HFF-Myc (cell line): ENCODE results near the gene ASB10.

Source experiments
- DNase-seq: peaks from one replicate; pipeline ENCODE4 v3.0.0-alpha.2; 2011; ENCODE audit warnings: low read depth; ENCODE audit errors: extremely low read depth
- H3K4me3 ChIP-seq: replicated peaks from 2 replicates; pipeline ENCODE4 v1.5.1; 2011; ENCODE audit warnings: low read depth, mild to moderate bottlenecking, control low read depth, low read length
- CTCF ChIP-seq: IDR thresholded peaks from 2 replicates; pipeline ENCODE4 v1.5.1; 2012; ENCODE audit warnings: mild to moderate bottlenecking, low read depth, low read length, control low read depth; ENCODE audit errors: missing control alignments

The ASB10 gene

DNA sequence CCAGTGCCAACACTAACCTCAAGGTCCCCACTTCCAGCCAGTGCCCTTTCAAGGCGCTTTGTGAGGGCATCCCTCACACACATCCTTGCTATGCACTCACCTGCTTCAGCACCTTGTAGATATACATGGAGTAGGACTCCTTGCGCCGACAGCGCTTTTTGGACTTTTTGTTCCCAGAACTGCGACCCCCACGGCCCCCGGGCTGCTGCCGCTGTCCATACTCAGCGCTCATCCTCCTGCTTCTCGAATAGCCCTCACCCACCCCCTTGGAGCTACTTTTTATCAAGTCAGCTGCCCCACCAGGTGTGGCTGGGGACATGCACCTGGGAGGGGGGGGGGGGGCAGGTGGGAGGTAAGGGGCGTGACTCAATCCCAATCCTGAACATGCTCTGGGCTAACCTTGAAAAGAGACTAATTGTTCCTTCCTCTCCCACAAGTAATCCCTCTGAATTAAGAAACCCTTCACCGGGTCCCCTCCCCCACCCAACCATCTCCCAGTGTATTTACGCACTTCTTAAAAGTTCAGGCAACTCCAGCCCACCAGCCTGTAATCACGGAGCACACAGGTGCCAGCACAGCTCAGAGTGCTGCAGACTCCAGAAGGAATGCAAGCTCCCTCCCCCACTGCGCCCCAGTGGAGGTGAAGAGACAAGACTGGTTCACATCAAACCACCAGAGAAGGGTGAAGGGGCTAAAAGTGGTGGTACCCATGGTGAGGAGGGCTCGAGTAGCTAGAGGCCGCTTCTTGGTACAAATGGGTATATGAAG is 23.2 kb upstream of the ASB10 start, which contains the start of gene H2BK1:
Gene H2BK1, minus strand, starts transcription at position 402 of the 768 bp plus-strand sequence. Its CDS starts 170 bp downstream, at position 232.
- H3K4me3 ChIP-seq: no peak within 1 kb of the TSS
- no peak for TF ChIP-seq CTCF
- no peak for DNase-seq

DNA sequence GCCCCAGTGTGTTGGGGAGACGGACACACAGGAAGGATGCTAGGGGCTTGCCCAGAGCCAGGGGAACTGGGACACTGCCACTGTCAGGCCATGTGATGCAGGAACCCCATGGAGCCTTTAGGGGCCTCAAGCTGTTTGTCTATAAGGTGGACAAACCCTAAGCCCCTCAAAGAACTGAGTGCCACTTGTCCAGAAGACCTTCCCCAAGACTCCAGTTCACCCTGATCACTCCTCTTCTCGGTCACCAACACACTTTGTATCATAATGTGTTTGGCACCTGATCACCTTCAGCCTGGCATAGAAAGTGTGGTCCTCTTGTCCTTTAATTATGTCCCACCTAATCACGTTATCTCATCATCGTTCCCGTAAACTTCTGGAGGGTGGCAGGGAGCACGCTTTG is 22.5 kb upstream of the ASB10 start:
- no peak overlapping the region for H3K4me3 ChIP-seq
- no peak for TF ChIP-seq CTCF
- DNase-seq: no peak

DNA sequence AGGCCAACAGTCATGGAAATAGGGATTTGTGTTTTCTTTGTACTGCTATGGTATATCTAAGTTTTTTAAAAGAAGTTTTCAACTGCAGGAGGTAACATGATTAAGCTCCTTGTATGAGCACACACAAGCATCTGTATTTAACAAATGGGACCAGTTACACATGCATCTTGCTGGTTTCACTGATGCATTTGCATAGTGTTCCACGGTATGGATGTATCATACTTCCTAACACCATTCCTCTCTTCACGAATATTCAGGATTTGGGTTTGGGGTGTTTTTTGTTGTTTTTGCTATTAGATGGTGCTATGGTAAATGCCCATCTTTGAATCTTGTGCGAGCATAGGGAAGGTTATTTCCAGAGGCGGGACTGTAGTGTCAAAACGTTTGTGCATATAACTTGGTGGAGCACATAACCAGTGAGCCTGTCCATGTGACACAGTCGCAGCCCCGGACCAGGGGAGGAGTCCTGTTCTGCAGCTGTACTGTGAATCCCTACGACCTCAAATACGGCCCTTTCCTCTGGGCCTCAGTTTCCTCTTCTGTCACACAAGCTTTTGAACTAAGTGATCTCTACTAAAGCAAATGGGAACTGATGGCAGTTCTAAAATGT is 21.3 kb upstream of the ASB10 start:
- TF ChIP-seq CTCF: no peak
- DNase-seq: no peak
- H3K4me3 ChIP-seq: no peak overlapping the region

GRCh38 chr7:151207804-151208203 is 20.8 kb upstream of the ASB10 start:
- DNase-seq: no peak
- TF ChIP-seq CTCF: no peak
- H3K4me3 ChIP-seq: no peak overlapping the region

GRCh38 chr7:151207315-151207714 is 20.3 kb upstream of the ASB10 start:
- no peak for TF ChIP-seq CTCF
- H3K4me3 ChIP-seq: no peak overlapping the region
- DNase-seq: no peak

DNA sequence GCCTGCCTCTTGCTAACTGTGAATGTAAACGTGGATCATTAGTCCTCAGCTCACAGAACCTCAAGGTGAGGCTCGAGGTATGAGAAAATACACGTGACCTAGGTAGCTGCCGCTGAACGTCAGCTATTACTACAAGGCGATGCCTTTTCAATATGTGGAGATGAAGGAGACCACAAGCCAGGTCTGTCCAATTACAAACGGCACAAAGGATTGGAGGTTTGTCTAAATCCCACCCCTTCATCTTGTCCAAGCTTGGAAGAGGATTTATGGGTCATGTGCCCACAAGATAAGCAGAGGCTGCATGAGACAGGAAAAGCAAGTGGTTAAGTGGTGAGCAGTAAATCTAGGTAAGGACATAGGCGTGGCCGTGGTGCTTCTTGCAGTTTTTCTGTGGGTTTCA is 19.9 kb upstream of the ASB10 start:
- H3K4me3 ChIP-seq: no peak overlapping the region
- TF ChIP-seq CTCF: no peak
- no peak for DNase-seq

- no peak for DNase-seq
Measured at GRCh38 chr7:151205730-151206129, 18.7 kb upstream of the ASB10 start.

More at GRCh38 chr7:151205730-151206129, 18.7 kb upstream of the ASB10 start:
- no peak for TF ChIP-seq CTCF
- no peak overlapping the region for H3K4me3 ChIP-seq
